Lung (tissue), 12 donors: ENCODE results near the gene EMD. TPM values are rescaled to one million over a fixed set of nuclear protein-coding genes. Genes with fewer than 3 reads are reported as not detected.

Experiments
- ATAC-seq: fragments of 200-7000 bp; cut with Tn5 transposase; one replicate; pipeline ENCODE4 v1.9.1; 2020; ENCODE audit warnings: moderate number of reproducible peaks; ENCODE audit not compliant: insufficient read depth, low FRiP score
- DNase-seq, 3 donors: peaks; one replicate each; pipeline ENCODE4 v3.0.0-alpha.2; 2013 to 2017
- H3K27ac ChIP-seq, 2 donors: one replicate each; pipeline ENCODE4 v1.5.1; 2013; ENCODE audit warnings: mild to moderate bottlenecking in 2 of 2, moderate library complexity in 2 of 2, control low read depth in 1 of 2, inconsistent platforms in 1 of 2, low read depth in 1 of 2, low read length in 1 of 2
- H3K27me3 ChIP-seq, 3 donors: one replicate each; pipeline ENCODE4 v1.5.1; 2013; ENCODE audit warnings: low read length in 2 of 3; ENCODE audit not compliant: control insufficient read depth in 3 of 3, insufficient read depth in 3 of 3
- H3K36me3 ChIP-seq, 4 donors: one replicate each; pipeline ENCODE4 v1.5.1; 2013; ENCODE audit warnings: low read length in 4 of 4, mild to moderate bottlenecking in 1 of 4, moderate library complexity in 1 of 4; ENCODE audit not compliant: control insufficient read depth in 4 of 4, insufficient read depth in 4 of 4
- H3K4me1 ChIP-seq, 5 donors: one replicate each; pipeline ENCODE4 v1.5.1; 2013; ENCODE audit warnings: low read length in 5 of 5, mild to moderate bottlenecking in 2 of 5, moderate library complexity in 1 of 5; ENCODE audit not compliant: control insufficient read depth in 5 of 5, insufficient read depth in 5 of 5
- H3K4me3 ChIP-seq: one replicate; pipeline ENCODE4 v1.5.1; 2013; ENCODE audit warnings: mild to moderate bottlenecking, control low read depth, moderate library complexity
- H3K9ac ChIP-seq, 2 donors: one replicate each; pipeline ENCODE4 v1.5.1; 2013; ENCODE audit warnings: low read length in 2 of 2, control low read depth in 1 of 2; ENCODE audit not compliant: insufficient read depth in 1 of 2
- H3K9me3 ChIP-seq, 4 donors: one replicate each; pipeline ENCODE4 v1.5.1; 2013; ENCODE audit warnings: low read length in 3 of 4, mild to moderate bottlenecking in 1 of 4, moderate library complexity in 1 of 4; ENCODE audit not compliant: control insufficient read depth in 4 of 4, insufficient read depth in 3 of 4
- CTCF ChIP-seq: IDR thresholded peaks from 2 replicates; pipeline ENCODE4 v1.5.1; 2012; ENCODE audit warnings: mild to moderate bottlenecking; ENCODE audit errors: control extremely low read depth, extremely low read depth
- WGBS, 2 donors: extraction: QIAGEN DNeasy Blood & Tissue Kit; methylation state at CpG; one replicate each; pipeline ENCODE4 v1.1.7; 2013; 5-methylcytosine and 5-hydroxymethylcytosine counted together
- polyA plus RNA-seq, 2 donors: library from polyadenylated mRNA; stranded (reverse); fragments of 200-250 nt; gene quantifications; one replicate each; pipeline ENCODE4 v1.2.1, GENCODE V29; 2013
- total RNA-seq, 2 donors: library from RNA; depleted of rRNA in 1 of 2; stranded (reverse); fragments of >200 nt in 1 of 2; gene quantifications; one replicate each; pipeline ENCODE4 v1.2.1, GENCODE V29; 2014 to 2021
- donor health status: control.
- donor health status: control.
- donor health status: Bipolar disorder and iron deficiency.
- donor health status: healthy.
- donor health status: DM: yes; HTN: yes; CAD: no.

Gene EMD
- total and polyA plus RNA-seq, 4 donors = 33.0 to 108 (median 74.8) TPM

- Histone ChIP-seq H3K9me3 (no peaks in the 10 kb centered on the region), H3K36me3 (peaks cover 7 to 70% (median 31%) of the 10 kb centered on the region in 4 donors), H3K27me3 (no peaks in the 10 kb centered on the region), H3K4me3 (no peak overlapping the region), H3K4me1 (peaks cover 0 to 3% (median 0%) of the 10 kb centered on the region in 5 donors), H3K27ac (peak overlapping the region in 1 of 2 donors; percentile 9), H3K9ac (no peak overlapping the region)
- no peak for DNase-seq
- 77 to 93% methylated on average over 14 of the region's 14 CpGs for WGBS, 2 donors
- ATAC-seq = no peak
- TF ChIP-seq CTCF = no peak
These were observed 27.1 kb upstream of the EMD start for GRCh38 chrX:154352012-154352401.

GRCh38 chrX:154352466-154352865 is 26.6 kb upstream of the EMD start:
- Histone ChIP-seq H3K9me3 (peaks cover 0 to 2% (median 0%) of the 10 kb centered on the region in 4 donors), H3K4me1 (no peaks in the 10 kb centered on the region), H3K36me3 (peaks cover 9 to 73% (median 34%) of the 10 kb centered on the region in 4 donors), H3K4me3 (no peak overlapping the region), H3K9ac (no peak overlapping the region), H3K27ac (no peak overlapping the region), H3K27me3 (no peaks in the 10 kb centered on the region)
- 85 to 88% methylated on average over 12 to 13 of the region's 13 CpGs for WGBS, 2 donors
- ATAC-seq (no peak), DNase-seq (no peak)
- no peak for TF ChIP-seq CTCF

GRCh38 chrX:154353172-154353843 is 25.8 kb upstream of the EMD start:
- no peak overlapping the region for H3K9ac ChIP-seq
- H3K27ac ChIP-seq = no peak overlapping the region
- DNase-seq = no peak
- peaks cover 0 to 2% (median 0%) of the 10 kb centered on the region in 4 donors for H3K9me3 ChIP-seq
- peaks cover 16 to 79% (median 36%) of the 10 kb centered on the region in 4 donors for H3K36me3 ChIP-seq
- H3K4me1 ChIP-seq = no peaks in the 10 kb centered on the region
- no peaks in the 10 kb centered on the region for H3K27me3 ChIP-seq
- no peak for TF ChIP-seq CTCF
- ATAC-seq = no peak
- 88 to 92% methylated on average over 24 of the region's 24 CpGs for WGBS, 2 donors
- no peak overlapping the region for H3K4me3 ChIP-seq

- ATAC-seq (no peak), DNase-seq (no peak)
- H3K27ac ChIP-seq = no peak overlapping the region
- H3K4me3 ChIP-seq = no peak overlapping the region
- peaks cover 0 to 2% (median 0%) of the 10 kb centered on the region in 4 donors for H3K9me3 ChIP-seq
- peaks cover 22 to 79% (median 41%) of the 10 kb centered on the region in 4 donors for H3K36me3 ChIP-seq
- WGBS, 2 donors = 85 to 88% methylated on average over 9 to 14 of the region's 14 CpGs
- TF ChIP-seq CTCF = no peak
- no peak overlapping the region for H3K9ac ChIP-seq
- no peaks in the 10 kb centered on the region for H3K27me3 ChIP-seq
- H3K4me1 ChIP-seq = no peaks in the 10 kb centered on the region
These were observed 25.1 kb upstream of the EMD start for GRCh38 chrX:154354013-154354412.
